ENCODE data around the gene SP3.

GRCh38 chr2:173929441-173929840, 35.7 kb downstream of the SP3 start:
- TF ChIP-seq CTCF (IDR thresholded peaks at IDR 0.05; ENCODE audit: control extremely low read depth in 1 of 3, insufficient read depth in 1 of 3, low read depth in 1 of 3, low read length in 3 of 3) (no peak), TCF12 (IDR thresholded peaks at IDR 0.05; ENCODE audit: low read depth, low read length) (no peak), ATF2 (IDR thresholded peaks at IDR 0.05; ENCODE audit: low read length) (no peak), NRF1 (IDR thresholded peaks at IDR 0.05; ENCODE audit: low read depth, low read length) (no peak), EP300 (IDR thresholded peaks at IDR 0.05; ENCODE audit: borderline replicate concordance in 1 of 2, low read depth in 2 of 2, low read length in 2 of 2) (no peak), HDAC2 (IDR thresholded peaks at IDR 0.05; ENCODE audit: borderline replicate concordance in 1 of 2, low read depth in 2 of 2, low read length in 2 of 2) (no peak), POLR2A (IDR thresholded peaks at IDR 0.05; ENCODE audit: control extremely low read depth in 1 of 2, low read depth in 2 of 2, low read length in 2 of 2) (no peak), EGR1 (IDR thresholded peaks at IDR 0.05; ENCODE audit: borderline replicate concordance, low read depth, low read length) (no peak), CHD1 (IDR thresholded peaks at IDR 0.05; ENCODE audit: low read depth, low read length) (no peak), ATF3 (IDR thresholded peaks at IDR 0.05; ENCODE audit: insufficient read depth, low read depth, low read length) (no peak), CHD7 (IDR thresholded peaks at IDR 0.05; ENCODE audit: insufficient replicate concordance, low read length) (no peak), SRF (IDR thresholded peaks at IDR 0.05; ENCODE audit: low read depth, low read length) (no peak), BCL11A (IDR thresholded peaks at IDR 0.05; ENCODE audit: low read depth in 2 of 2, low read length in 2 of 2) (no peak)

Measured in H1 (cell line).